Measurements from ENCODE around the gene CNTF. TPM values are rescaled to one million over a fixed set of nuclear protein-coding genes. Genes with fewer than 3 reads are reported as not detected.

The CNTF gene
- total RNA-seq, 4 donors from 2014 or later: 1.2 to 2.4 (median 1.6) TPM

DNA sequence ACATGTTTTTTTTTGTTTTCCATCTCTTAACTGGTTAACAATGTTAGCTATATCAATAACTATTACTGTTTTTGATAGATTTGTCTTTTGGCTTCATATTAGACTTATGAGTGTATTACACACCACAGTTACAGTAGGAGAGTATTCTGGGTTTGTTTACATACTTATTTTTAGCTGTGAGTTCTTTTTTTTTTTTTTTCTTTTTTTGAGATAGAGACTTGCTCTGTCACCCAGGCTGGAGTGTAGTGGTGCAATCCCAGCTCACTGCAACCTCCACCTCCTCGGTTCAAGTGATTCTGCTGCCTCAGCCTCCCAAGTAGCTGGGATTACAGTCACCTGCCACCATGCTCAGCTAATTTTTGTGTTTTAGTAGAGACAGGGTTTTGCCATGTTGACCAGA, 28.0 kb downstream of the CNTF start:
- Histone ChIP-seq H3K27me3 (peaks cover 3% of the 10 kb centered on the region), H3K27ac (no peak overlapping the region), H3K4me3 (no peak overlapping the region), H3K4me1 (peaks cover 0 to 5% (median 0%) of the 10 kb centered on the region in 3 donors), H3K36me3 (no peaks in the 10 kb centered on the region), H3K9me3 (peaks cover 0 to 5% (median 0%) of the 10 kb centered on the region in 3 donors)
- no peak for ATAC-seq
- no peak for TF ChIP-seq POLR2A (IDR thresholded peaks at IDR 0.05)
- no peak for TF ChIP-seq EP300 (IDR thresholded peaks at IDR 0.05)
- TF ChIP-seq POLR2AphosphoS5 (IDR thresholded peaks at IDR 0.05): no peak
- TF ChIP-seq, protein P1, sequence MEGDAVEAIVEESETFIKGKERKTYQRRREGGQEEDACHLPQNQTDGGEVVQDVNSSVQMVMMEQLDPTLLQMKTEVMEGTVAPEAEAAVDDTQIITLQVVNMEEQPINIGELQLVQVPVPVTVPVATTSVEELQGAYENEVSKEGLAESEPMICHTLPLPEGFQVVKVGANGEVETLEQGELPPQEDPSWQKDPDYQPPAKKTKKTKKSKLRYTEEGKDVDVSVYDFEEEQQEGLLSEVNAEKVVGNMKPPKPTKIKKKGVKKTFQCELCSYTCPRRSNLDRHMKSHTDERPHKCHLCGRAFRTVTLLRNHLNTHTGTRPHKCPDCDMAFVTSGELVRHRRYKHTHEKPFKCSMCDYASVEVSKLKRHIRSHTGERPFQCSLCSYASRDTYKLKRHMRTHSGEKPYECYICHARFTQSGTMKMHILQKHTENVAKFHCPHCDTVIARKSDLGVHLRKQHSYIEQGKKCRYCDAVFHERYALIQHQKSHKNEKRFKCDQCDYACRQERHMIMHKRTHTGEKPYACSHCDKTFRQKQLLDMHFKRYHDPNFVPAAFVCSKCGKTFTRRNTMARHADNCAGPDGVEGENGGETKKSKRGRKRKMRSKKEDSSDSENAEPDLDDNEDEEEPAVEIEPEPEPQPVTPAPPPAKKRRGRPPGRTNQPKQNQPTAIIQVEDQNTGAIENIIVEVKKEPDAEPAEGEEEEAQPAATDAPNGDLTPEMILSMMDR (IDR thresholded peaks at IDR 0.05): no peak
- 33% methylated on average over 1 of the region's 1 CpG; no CpG with 5 or more reads in 1 of the 2 donors for WGBS, 2 donors (ENCODE audit: low coverage in 1 of 2)

DNA sequence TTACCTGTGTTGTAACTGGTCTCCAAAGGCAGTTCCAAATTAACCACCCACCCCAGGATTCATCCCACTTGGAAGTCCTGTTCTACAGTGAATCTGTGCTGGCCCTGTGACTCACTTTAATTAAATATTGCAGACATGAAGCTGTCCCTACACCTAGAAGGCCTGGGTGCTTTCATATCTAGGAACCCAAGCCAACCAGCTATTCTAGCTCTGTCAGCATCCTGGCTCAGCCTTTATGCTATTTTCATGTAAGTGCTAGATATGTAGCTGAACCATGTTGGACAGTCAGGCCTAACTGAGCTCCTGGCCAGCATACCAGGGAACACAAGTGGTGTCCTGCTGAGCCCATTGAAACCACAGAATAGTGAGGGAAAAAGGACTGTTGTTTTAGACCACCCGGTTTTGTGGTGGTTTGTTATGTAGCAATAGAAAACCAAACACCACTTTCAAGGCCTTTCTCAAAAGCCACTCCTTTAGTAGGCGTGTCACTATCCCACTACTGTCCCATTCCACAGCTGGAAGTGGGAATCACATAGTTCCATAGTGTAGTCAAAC, 30.3 kb downstream of the CNTF start:
- Histone ChIP-seq H3K27me3 (no peaks in the 10 kb centered on the region), H3K4me1 (peaks cover 0 to 5% (median 0%) of the 10 kb centered on the region in 3 donors), H3K9me3 (no peaks in the 10 kb centered on the region), H3K27ac (no peak overlapping the region), H3K36me3 (no peaks in the 10 kb centered on the region), H3K4me3 (no peak overlapping the region)
- no peak for TF ChIP-seq POLR2AphosphoS5 (IDR thresholded peaks at IDR 0.05)
- no peak for TF ChIP-seq POLR2A (IDR thresholded peaks at IDR 0.05)
- TF ChIP-seq EP300 (IDR thresholded peaks at IDR 0.05): no peak
- TF ChIP-seq, protein P1 (IDR thresholded peaks at IDR 0.05): no peak
- WGBS, 2 donors (ENCODE audit: low coverage in 1 of 2): 67% methylated on average over 2 of the region's 2 CpGs; no CpG with 5 or more reads in 1 of the 2 donors
- no peak for ATAC-seq

DNA sequence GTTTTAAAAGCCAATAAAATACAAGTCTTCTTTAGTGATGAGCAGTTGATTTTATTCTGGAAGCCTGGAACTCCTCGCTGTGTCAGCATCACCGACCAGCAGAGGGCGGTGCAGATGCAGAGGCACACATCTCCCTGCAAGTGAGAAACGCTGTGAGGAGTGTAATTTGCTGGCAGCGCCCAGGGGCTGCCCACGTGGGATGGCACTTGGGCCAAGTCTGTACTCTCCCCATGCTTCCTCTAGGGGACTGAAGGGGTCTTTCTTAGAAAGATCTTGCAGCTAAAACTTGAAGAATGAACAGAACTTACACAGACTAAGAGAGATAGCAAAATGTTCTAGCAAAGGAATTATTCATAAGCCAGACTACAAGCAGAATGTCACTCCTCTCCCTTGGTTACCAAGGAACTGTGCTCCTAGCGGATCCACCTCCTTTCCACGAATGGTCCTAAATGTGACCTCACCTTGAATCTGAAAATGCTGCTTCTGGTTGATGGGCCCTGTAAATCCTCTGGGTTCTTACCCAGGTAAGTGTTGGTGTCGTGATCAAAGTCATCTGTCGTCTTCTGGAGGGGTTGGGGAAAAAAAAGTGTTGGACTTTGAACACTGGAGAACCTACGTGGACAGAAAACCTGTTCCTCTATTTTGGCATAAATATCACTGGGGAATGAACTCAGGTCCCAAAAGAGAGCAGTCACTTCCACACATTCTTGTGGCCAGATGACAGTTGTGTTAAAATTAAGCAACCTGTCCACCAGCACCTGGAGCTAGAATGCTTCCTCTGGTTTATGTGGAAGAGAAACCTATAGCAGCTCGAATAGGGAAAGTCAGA, 31.8 kb downstream of the CNTF start:
- 30 to 40% methylated on average over 1 to 9 of the region's 12 CpGs for WGBS, 2 donors (ENCODE audit: low coverage in 1 of 2)
- H3K36me3 ChIP-seq: no peaks in the 10 kb centered on the region
- no peaks in the 10 kb centered on the region for H3K27me3 ChIP-seq
- H3K4me3 ChIP-seq: no peak overlapping the region
- TF ChIP-seq POLR2A (IDR thresholded peaks at IDR 0.05) (no peak), EP300 (IDR thresholded peaks at IDR 0.05) (no peak), POLR2AphosphoS5 (IDR thresholded peaks at IDR 0.05) (no peak)
- TF ChIP-seq, protein P1 (IDR thresholded peaks at IDR 0.05): peak; percentile 71 to 90 (median 78)
- H3K9me3 ChIP-seq: no peaks in the 10 kb centered on the region
- no peak overlapping the region for H3K27ac ChIP-seq
- H3K4me1 ChIP-seq: peaks cover 0 to 5% (median 0%) of the 10 kb centered on the region in 3 donors
- peak; percentile 82 for ATAC-seq

DNA sequence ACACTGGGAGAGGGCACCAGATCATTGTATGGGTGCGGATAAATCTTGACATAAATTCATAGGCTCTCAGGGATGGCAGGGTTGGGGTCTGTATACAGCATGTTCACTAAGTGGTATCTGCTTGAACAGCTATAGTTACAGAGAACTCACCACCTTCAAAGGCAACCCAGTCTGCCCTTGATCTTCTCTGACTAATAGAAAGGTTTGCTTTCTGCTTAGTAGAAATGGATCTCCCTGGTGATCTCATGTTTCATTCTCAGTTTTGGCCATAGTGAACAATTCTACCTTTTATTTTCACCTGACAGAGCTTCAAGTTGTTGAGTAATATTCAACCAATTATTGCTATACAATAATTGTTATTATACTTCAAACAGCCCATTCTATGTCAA, 32.4 kb downstream of the CNTF start:
- H3K9me3 ChIP-seq: no peaks in the 10 kb centered on the region
- TF ChIP-seq POLR2A (IDR thresholded peaks at IDR 0.05): no peak
- WGBS, 2 donors (ENCODE audit: low coverage in 1 of 2): 85% methylated on average over 1 of the region's 1 CpG; no CpG with 5 or more reads in 1 of the 2 donors
- no peaks in the 10 kb centered on the region for H3K27me3 ChIP-seq
- no peak overlapping the region for H3K4me3 ChIP-seq
- H3K27ac ChIP-seq: no peak overlapping the region
- H3K36me3 ChIP-seq: no peaks in the 10 kb centered on the region
- no peak for ATAC-seq
- H3K4me1 ChIP-seq: peaks cover 0 to 5% (median 0%) of the 10 kb centered on the region in 3 donors

DNA sequence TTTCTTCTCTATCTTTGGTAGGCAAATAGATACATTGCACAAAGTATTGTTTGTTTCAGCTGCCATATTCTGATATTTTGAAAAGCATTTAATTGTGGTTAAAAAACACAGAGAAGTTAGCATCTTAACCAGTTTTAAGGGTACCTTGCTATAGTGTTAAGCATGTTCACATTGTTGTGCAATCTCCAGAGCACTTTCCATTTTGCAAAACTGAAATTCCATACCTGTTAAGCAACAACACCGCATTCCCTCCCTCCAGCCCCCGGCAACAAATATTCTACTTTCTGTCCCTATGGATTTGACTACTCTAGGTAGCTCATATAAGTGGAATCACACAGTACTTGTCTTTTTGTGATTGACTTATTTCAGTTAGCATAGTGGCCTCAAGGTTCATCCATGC, 33.9 kb downstream of the CNTF start:
- Histone ChIP-seq H3K36me3 (no peaks in the 10 kb centered on the region), H3K4me3 (no peak overlapping the region), H3K9me3 (no peaks in the 10 kb centered on the region), H3K4me1 (peaks cover 0 to 5% (median 0%) of the 10 kb centered on the region in 3 donors), H3K27ac (no peak overlapping the region), H3K27me3 (peaks cover 4% of the 10 kb centered on the region)
- TF ChIP-seq POLR2AphosphoS5 (IDR thresholded peaks at IDR 0.05): no peak
- TF ChIP-seq, protein P1 (IDR thresholded peaks at IDR 0.05): no peak
- no peak for TF ChIP-seq EP300 (IDR thresholded peaks at IDR 0.05)
- no peak for TF ChIP-seq POLR2A (IDR thresholded peaks at IDR 0.05)
- no peak for ATAC-seq
- 88 to 100% methylated on average over 2 of the region's 2 CpGs for WGBS, 2 donors (ENCODE audit: low coverage in 1 of 2)

All from gastroesophageal sphincter (tissue), 4 donors.